Measurements from ENCODE around the gene HSPA6.
"Not testable (repeated sequence)": the region's sequence is repeated elsewhere in the genome, so short reads cannot be mapped to it uniquely, and the experiment has no call there.

Gene HSPA6

DNA sequence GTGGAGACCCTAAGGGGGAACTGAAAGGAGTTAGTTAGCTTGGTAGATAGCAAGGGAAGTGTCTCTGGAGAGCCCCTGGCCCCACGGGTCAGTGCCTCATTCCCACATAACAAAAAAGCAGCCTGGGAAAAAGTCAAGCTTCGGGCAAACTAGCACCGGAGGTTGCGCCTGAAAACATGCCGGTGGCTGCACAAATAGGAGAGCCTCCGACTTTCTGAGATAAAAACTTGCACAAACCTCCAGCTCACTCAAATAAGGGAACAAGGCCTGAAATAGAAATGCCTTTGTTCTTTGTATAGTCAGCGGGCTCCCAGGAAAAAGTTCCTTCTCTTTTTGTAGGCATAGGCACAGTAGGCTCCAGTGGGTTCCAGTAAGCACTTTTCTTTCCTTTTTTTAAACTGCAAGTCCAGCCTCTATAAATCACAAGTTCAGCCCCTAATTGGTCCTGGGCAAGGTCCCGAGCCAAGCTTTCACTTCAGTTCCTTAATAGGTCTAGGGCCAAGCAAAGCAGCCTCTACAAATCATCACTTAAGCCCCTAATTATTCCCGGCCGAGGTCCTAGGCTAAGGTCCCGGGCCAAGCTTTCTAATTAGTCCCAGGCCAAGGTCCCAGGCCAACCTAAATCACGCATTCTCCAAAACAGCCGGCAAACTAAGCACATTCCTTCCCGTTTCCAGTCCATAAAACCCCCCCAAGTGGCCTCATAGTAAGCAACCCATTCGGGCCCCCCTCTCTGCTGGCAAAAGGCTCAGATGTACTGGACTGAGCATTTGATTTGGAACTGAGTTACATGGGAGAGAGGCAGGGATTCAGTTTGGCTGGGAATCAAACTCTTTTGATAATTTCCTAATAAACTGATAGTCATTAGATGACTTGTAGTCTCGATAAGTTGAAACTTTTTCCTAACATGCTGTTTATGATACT, 8.6 kb downstream of the HSPA6 start:
- not testable (repeated sequence) for H3K4me3 ChIP-seq (ENCODE audit: low read depth in 1 of 2, low read length in 2 of 2)
- peaks cover 3 to 10% of the 10 kb centered on the region in 2 donors for H3K27me3 ChIP-seq (ENCODE audit: control insufficient read depth in 1 of 2, insufficient read depth in 2 of 2, low read length in 2 of 2)

DNA sequence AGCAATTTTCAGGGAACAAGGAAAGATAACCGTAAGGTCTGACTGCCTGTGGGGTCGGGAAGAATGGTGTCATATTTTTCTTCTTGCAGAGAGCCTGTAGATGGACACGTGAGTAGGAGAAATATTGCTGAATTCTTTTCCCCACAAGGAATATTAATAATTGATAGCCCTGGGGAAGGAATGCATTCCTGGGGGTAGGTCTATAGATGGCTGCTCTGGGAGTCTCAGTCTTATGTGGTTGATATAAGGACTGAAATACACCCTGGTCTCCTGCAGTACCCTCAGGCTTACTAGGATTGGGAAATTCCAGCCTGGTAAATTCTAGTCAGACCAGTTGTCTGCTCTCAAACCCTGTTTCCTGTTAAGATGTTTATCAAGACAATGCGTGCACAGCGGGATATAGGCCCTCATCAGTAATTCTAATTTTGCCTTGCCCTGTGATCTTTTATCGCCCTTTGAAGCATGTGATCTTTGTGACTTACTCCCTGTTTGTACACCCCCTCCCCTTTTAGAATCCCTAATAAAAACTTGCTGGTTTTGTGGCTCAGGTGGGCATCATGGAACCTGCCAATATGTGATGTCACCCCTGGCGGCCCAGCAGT, 12.8 kb downstream of the HSPA6 start:
- not testable (repeated sequence) for H3K27me3 ChIP-seq (ENCODE audit: control insufficient read depth in 1 of 2, insufficient read depth in 2 of 2, low read length in 2 of 2); H3K4me3 ChIP-seq (ENCODE audit: low read depth in 1 of 2, low read length in 2 of 2); H3K9me3 ChIP-seq (ENCODE audit: control insufficient read depth in 1 of 2, low read length in 2 of 2); H3K36me3 ChIP-seq (ENCODE audit: control insufficient read depth in 1 of 2, insufficient read depth in 2 of 2, low read length in 2 of 2); H3K9ac ChIP-seq (ENCODE audit: low read depth in 1 of 2, low read length in 2 of 2); H3K4me1 ChIP-seq (ENCODE audit: control insufficient read depth in 1 of 2, insufficient read depth in 2 of 2, low read length in 2 of 2); H3K27ac ChIP-seq (ENCODE audit: low read depth, low read length)

More for the DNA sequence above, 8.6 kb downstream of the HSPA6 start:
- H3K4me1 ChIP-seq (ENCODE audit: control insufficient read depth in 1 of 2, insufficient read depth in 2 of 2, low read length in 2 of 2) = peaks cover 3 to 16% of the 10 kb centered on the region in 2 donors
- not testable (repeated sequence) for H3K36me3 ChIP-seq (ENCODE audit: control insufficient read depth in 1 of 2, insufficient read depth in 2 of 2, low read length in 2 of 2); H3K27ac ChIP-seq (ENCODE audit: low read depth, low read length); H3K9ac ChIP-seq (ENCODE audit: low read depth in 1 of 2, low read length in 2 of 2); H3K9me3 ChIP-seq (ENCODE audit: control insufficient read depth in 1 of 2, low read length in 2 of 2)

GRCh38 chr1:161538925-161539479, 14.7 kb downstream of the HSPA6 start:
- H3K9me3 ChIP-seq (ENCODE audit: control insufficient read depth in 1 of 2, low read length in 2 of 2) = not testable (repeated sequence)

GRCh38 chr1:161539731-161540569, 15.6 kb downstream of the HSPA6 start:
- H3K27ac ChIP-seq (ENCODE audit: low read depth, low read length); H3K36me3 ChIP-seq (ENCODE audit: control insufficient read depth in 1 of 2, insufficient read depth in 2 of 2, low read length in 2 of 2); H3K27me3 ChIP-seq (ENCODE audit: control insufficient read depth in 1 of 2, insufficient read depth in 2 of 2, low read length in 2 of 2); H3K9me3 ChIP-seq (ENCODE audit: control insufficient read depth in 1 of 2, low read length in 2 of 2); H3K4me1 ChIP-seq (ENCODE audit: control insufficient read depth in 1 of 2, insufficient read depth in 2 of 2, low read length in 2 of 2): not testable (repeated sequence)
- Histone ChIP-seq H3K4me3 (ENCODE audit: low read depth in 1 of 2, low read length in 2 of 2) (peak overlapping the region; percentile 56 to 64), H3K9ac (ENCODE audit: low read depth in 1 of 2, low read length in 2 of 2) (peak overlapping the region in 1 of 2 donors; percentile 69)

More at GRCh38 chr1:161538925-161539479, 14.7 kb downstream of the HSPA6 start:
- not testable (repeated sequence) for H3K4me3 ChIP-seq (ENCODE audit: low read depth in 1 of 2, low read length in 2 of 2); H3K9ac ChIP-seq (ENCODE audit: low read depth in 1 of 2, low read length in 2 of 2); H3K36me3 ChIP-seq (ENCODE audit: control insufficient read depth in 1 of 2, insufficient read depth in 2 of 2, low read length in 2 of 2); H3K27ac ChIP-seq (ENCODE audit: low read depth, low read length); H3K27me3 ChIP-seq (ENCODE audit: control insufficient read depth in 1 of 2, insufficient read depth in 2 of 2, low read length in 2 of 2); H3K4me1 ChIP-seq (ENCODE audit: control insufficient read depth in 1 of 2, insufficient read depth in 2 of 2, low read length in 2 of 2)

DNA sequence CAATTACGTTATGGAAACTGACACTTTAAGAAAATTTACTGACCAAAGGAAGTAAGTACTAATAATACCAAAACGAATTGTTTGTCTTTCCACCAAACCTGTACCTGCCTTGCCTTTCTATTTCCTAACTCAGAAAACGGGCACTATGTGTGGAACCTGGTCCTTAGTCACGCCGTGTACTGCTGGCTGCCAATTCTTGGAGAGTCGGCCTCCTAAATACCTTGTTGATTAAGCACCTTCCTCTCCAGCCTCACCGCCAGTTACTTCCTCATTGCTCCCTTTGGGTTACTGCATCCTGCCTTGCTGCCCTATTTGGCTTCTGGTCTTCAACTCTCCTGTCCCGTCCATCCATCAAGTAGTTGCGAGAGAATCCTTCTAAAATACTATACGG, 16.2 kb downstream of the HSPA6 start:
- peak overlapping the region; percentile 56 to 64 for H3K4me3 ChIP-seq (ENCODE audit: low read depth in 1 of 2, low read length in 2 of 2)
- not testable (repeated sequence) for H3K27me3 ChIP-seq (ENCODE audit: control insufficient read depth in 1 of 2, insufficient read depth in 2 of 2, low read length in 2 of 2); H3K4me1 ChIP-seq (ENCODE audit: control insufficient read depth in 1 of 2, insufficient read depth in 2 of 2, low read length in 2 of 2); H3K9ac ChIP-seq (ENCODE audit: low read depth in 1 of 2, low read length in 2 of 2); H3K27ac ChIP-seq (ENCODE audit: low read depth, low read length); H3K9me3 ChIP-seq (ENCODE audit: control insufficient read depth in 1 of 2, low read length in 2 of 2); H3K36me3 ChIP-seq (ENCODE audit: control insufficient read depth in 1 of 2, insufficient read depth in 2 of 2, low read length in 2 of 2)

- not testable (repeated sequence) for H3K4me3 ChIP-seq (ENCODE audit: low read depth in 1 of 2, low read length in 2 of 2); H3K9me3 ChIP-seq (ENCODE audit: control insufficient read depth in 1 of 2, low read length in 2 of 2); H3K27me3 ChIP-seq (ENCODE audit: control insufficient read depth in 1 of 2, insufficient read depth in 2 of 2, low read length in 2 of 2); H3K9ac ChIP-seq (ENCODE audit: low read depth in 1 of 2, low read length in 2 of 2); H3K4me1 ChIP-seq (ENCODE audit: control insufficient read depth in 1 of 2, insufficient read depth in 2 of 2, low read length in 2 of 2); H3K27ac ChIP-seq (ENCODE audit: low read depth, low read length); H3K36me3 ChIP-seq (ENCODE audit: control insufficient read depth in 1 of 2, insufficient read depth in 2 of 2, low read length in 2 of 2)
Observed at GRCh38 chr1:161542091-161542559, 17.8 kb downstream of the HSPA6 start.

DNA sequence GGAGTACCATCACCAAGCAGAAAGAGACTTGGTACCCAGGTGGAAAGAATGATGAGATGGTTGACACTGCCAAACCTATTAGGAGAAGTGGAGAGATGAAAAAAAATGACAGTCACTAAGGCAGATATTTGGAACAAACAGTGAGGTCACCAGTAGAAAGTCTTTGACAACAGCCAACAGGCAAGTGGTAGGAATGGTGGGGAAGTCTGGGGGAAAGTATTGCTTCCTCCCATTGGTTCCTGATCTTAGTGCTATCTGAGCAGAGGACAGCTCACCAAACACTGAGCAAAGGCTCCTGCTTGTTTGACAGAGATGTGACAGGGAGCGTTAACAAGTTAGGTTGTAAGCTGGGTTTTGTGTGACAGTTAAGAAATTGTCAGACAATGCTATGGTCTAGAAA, 18.8 kb downstream of the HSPA6 start:
- not testable (repeated sequence) for H3K9me3 ChIP-seq (ENCODE audit: control insufficient read depth in 1 of 2, low read length in 2 of 2); H3K4me1 ChIP-seq (ENCODE audit: control insufficient read depth in 1 of 2, insufficient read depth in 2 of 2, low read length in 2 of 2); H3K9ac ChIP-seq (ENCODE audit: low read depth in 1 of 2, low read length in 2 of 2); H3K27ac ChIP-seq (ENCODE audit: low read depth, low read length); H3K36me3 ChIP-seq (ENCODE audit: control insufficient read depth in 1 of 2, insufficient read depth in 2 of 2, low read length in 2 of 2); H3K4me3 ChIP-seq (ENCODE audit: low read depth in 1 of 2, low read length in 2 of 2); H3K27me3 ChIP-seq (ENCODE audit: control insufficient read depth in 1 of 2, insufficient read depth in 2 of 2, low read length in 2 of 2)

DNA sequence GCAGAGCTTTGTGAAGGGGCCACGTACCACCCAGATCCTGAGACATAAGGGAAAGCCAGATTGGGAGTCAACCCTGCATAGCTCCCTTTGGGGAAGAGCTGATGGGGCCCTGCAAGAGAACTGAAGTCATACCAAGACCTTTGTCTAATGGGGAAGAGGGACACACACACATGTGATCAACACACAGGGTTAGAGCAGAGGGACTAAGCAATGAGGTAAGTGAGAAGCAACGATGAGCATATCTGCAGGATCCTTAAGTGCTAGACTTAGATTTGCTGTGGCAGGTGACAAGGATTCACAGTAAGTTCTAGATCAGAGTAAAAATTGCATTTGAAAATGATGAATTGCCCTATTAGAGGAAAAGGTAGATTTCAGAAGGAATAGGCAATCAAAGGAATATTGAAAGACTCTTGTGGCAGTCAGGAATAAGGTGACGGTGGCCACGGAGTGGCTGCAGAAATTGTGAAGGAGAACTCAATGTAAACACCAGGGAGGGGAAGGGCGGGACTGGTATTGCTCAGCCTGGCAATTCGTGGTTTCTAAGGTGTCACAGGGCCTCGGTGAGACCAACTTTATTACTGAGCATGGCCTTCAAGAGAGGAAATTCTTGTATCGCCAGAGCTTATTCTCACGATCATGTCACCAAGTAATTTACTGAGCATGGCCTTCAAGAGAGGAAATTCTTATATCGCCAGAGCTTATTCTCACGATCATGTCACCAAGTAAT, 20.8 kb downstream of the HSPA6 start:
- H3K36me3 ChIP-seq (ENCODE audit: control insufficient read depth in 1 of 2, insufficient read depth in 2 of 2, low read length in 2 of 2); H3K27ac ChIP-seq (ENCODE audit: low read depth, low read length); H3K4me1 ChIP-seq (ENCODE audit: control insufficient read depth in 1 of 2, insufficient read depth in 2 of 2, low read length in 2 of 2); H3K27me3 ChIP-seq (ENCODE audit: control insufficient read depth in 1 of 2, insufficient read depth in 2 of 2, low read length in 2 of 2); H3K9me3 ChIP-seq (ENCODE audit: control insufficient read depth in 1 of 2, low read length in 2 of 2); H3K9ac ChIP-seq (ENCODE audit: low read depth in 1 of 2, low read length in 2 of 2); H3K4me3 ChIP-seq (ENCODE audit: low read depth in 1 of 2, low read length in 2 of 2): not testable (repeated sequence)

DNA sequence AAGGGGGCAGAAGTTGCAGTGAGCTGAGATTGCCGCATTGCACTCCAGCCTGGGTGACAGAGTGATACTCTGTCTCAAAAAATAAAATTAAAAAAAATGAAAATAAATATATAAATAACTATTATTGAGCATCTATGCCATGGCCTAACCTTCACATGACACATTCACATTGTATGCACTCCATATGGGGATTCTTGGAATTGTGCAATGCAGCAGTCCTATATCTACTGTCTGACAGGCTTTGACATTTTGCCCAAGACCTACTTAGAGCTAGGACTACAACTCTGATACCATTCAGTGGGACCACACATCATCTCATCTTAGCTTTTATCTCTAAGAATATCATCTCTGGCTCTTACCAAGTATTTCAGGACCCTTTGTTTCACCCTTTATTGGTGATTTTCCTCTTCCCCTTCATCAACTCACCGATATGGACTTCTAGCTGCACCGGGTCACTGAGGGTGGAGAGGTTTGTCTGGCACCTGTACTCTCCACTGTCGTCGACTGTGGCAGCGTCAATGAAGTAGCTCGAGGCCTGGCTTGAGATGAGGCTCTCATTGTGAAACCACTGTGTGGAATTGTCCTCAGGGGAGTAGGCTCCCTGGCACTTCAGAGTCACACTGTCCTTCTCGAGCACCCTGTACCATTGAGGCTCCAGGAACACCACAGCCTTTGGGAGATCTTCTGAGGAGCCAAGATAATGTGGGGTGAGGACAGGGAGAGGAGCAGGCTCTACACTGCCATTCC, 23.8 kb downstream of the HSPA6 start:
- H3K9ac ChIP-seq (ENCODE audit: low read depth in 1 of 2, low read length in 2 of 2); H3K9me3 ChIP-seq (ENCODE audit: control insufficient read depth in 1 of 2, low read length in 2 of 2); H3K4me3 ChIP-seq (ENCODE audit: low read depth in 1 of 2, low read length in 2 of 2); H3K4me1 ChIP-seq (ENCODE audit: control insufficient read depth in 1 of 2, insufficient read depth in 2 of 2, low read length in 2 of 2); H3K27me3 ChIP-seq (ENCODE audit: control insufficient read depth in 1 of 2, insufficient read depth in 2 of 2, low read length in 2 of 2); H3K36me3 ChIP-seq (ENCODE audit: control insufficient read depth in 1 of 2, insufficient read depth in 2 of 2, low read length in 2 of 2); H3K27ac ChIP-seq (ENCODE audit: low read depth, low read length): not testable (repeated sequence)
